GM19395 (cell line): ENCODE results near the gene THRB.
A peak's percentile ranks its signal among the peaks of the same experiment; 100 is the strongest.

ENCODE experiments used
- ATAC-seq: cut with Tn5 transposase; IDR thresholded peaks from one replicate; pipeline ENCODE4 v1.9.1; 2021; ENCODE audit warnings: mild to moderate bottlenecking, moderate library complexity; ENCODE audit not compliant: unreplicated experiment

The THRB gene

GRCh38 chr3:24494618-24495325 is at the start of gene THRB:
TSS of gene THRB (minus strand) at chr3:24494850.
- peak; percentile 47 for ATAC-seq

DNA sequence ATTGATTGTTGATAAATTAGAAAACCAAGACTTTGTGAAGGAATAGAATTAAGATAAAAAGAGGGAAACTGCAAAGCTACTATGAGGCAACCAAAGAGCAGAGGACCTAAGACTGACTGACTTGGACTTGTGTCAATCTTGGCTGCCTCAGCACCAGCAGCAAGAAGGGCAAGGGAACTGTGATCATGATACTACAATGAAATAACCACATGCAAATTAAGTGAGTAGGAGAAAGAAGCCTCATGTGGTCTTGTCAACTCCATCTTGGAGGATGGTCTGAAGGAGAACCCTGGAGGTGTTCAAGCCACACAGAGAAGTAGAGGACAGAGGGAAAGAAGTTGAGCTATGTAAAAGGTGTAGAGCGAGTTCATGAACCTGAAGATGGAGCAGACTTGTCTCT is 47.3 kb upstream of the THRB start:
- ATAC-seq = no peak

DNA sequence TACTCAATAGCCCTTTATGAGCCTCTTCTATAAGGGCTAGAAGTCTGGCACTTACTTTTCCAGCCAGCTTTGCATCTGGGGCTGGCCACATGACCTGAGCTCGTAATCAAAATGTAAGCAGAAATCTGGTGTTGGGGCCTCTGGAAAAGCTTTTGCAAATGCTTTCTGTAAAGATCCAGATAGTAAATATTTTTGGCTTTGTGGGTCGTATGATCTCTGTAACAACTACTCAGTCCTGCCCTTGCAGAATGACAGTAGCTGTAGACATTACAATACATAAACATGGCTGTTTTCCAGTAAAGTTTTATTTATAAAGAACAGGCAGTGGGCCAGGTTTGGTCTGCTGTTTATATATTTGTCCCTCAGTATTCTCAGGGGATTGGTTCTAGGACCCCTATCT is 46.2 kb upstream of the THRB start:
- ATAC-seq = no peak

DNA sequence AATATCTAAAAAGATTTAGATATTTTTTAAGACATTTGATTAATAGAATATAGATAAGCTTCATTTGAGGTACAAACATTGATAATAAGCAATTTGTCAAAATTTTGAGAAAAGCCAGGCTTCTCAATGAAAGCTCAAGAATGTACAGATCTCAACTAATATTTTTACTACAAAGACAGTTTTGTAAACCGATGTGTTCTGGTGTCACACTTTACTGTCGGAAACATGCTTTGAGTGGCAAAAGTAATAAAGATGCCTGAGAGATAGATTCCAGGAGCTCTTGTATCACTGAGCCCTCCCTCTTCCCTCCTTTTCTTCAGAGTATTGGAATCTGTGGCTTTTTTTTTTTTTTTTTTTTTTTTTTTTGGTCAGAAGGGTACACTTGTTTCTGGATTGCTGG is 45.0 kb upstream of the THRB start:
- ATAC-seq = no peak

DNA sequence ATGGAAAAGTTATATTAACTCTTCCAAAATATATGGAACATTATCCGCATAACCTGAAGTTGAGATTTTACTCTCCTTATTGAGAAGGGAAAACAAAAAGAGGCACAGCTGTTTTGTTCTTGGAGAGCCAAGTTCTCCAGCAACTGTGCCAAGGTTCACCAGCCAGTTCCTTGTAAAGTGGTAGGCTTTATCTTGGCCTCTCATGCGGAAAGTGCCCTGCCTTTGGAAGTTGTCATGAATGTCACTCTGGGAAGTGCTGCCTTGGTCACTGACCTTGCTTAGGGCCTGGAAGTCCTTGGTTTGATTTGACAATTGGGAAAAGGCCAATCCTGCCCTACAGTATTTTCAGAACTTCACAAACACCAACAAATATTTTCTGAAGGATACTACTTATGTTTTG is 44.2 kb upstream of the THRB start:
- no peak for ATAC-seq

DNA sequence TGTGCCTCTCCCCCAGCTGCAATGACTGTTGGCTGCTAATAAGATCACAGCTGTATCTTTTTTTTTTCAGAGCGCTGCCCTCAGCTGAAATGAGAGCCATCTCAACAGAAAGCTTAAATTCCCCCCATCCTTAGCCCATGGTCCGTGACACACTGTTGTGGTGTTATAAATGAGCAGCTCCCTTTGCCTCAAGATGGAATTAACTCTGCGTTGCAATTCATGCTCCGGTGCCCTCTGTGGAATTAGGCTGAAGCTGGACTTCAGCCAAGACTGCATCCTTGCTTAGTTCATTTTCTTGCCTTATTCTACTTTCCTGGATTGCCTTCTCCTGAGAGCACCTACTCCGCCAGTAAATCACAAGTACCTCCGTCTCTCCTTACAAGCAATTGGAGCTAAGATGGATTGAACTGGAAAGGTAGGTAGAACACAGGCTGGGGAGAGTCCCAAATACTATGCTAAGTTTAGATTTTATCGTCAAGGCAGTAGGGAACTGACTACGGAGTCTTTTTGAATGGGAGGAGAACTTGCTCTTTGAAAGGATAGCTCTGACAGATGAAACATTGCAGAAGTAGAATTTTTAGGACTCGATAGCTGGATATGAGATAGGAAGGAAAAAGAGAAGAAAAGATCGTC is 39.0 kb upstream of the THRB start:
- no peak for ATAC-seq

DNA sequence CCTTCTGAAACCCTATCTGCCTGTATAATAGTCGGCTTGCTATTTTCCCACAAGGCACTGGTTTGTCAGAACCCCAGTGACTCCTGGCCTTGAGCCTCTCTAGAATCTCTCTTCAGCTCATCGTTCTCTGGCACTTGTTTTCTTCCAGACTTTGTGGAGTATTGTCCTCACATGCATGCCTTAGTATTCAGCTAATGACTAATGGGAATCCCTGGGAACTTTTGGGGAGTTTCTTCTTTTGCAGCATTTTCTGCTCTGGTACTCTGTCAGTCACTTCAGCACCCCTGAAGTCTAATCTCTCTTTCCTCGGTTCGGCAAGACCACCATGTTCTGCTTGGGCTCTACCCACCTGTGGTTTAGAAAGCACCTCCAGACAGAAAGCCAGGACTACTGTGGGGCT is 35.8 kb upstream of the THRB start:
- ATAC-seq = no peak

- ATAC-seq = no peak
Observed at GRCh38 chr3:24529210-24529609, 34.6 kb upstream of the THRB start.

- no peak for ATAC-seq
Observed at GRCh38 chr3:24526640-24527212, 32.1 kb upstream of the THRB start.

DNA sequence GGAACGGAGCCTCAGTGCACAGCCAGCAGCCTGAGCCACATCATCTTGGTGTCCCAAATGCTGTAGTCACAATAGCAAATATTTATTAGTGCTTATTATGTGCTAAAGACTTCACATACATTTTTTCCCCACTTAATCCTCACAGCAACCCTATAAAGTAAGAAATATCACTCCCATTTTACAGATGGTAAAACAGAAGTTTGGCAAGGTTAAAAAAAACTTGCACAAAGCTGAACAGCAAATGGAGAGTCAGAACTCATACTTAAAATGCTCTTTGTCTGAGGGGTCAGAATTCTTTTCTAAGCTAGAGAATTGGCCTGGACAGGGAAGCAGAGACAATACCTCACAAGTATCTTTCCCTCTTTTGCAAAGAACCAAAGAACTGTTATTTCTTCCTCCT is 30.9 kb upstream of the THRB start:
- no peak for ATAC-seq

DNA sequence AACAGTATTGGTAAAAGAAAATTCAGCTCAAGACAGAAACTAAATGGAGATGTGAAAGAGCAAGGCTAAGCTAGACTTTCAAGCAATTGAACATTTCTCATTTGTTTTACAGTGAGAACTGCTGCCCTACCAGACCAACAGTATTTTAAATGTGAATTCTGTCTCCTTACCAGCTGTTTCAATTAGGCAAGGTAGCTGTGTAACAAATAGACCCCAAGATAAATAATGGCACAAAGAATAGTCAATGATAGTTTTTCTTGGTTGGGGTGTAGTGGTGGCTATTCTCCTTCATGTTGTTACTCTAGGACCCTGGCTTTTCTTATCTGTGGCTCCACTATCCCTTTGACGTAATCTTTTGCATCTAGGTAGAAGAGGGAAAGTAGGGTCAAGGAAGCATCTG is 30.4 kb upstream of the THRB start:
- ATAC-seq = no peak

- no peak for ATAC-seq
Observed at GRCh38 chr3:24523988-24524727, 29.5 kb upstream of the THRB start.

- no peak for ATAC-seq
Observed at GRCh38 chr3:24523215-24523614, 28.6 kb upstream of the THRB start.

GRCh38 chr3:24522146-24522579 is 27.5 kb upstream of the THRB start:
- ATAC-seq = no peak

DNA sequence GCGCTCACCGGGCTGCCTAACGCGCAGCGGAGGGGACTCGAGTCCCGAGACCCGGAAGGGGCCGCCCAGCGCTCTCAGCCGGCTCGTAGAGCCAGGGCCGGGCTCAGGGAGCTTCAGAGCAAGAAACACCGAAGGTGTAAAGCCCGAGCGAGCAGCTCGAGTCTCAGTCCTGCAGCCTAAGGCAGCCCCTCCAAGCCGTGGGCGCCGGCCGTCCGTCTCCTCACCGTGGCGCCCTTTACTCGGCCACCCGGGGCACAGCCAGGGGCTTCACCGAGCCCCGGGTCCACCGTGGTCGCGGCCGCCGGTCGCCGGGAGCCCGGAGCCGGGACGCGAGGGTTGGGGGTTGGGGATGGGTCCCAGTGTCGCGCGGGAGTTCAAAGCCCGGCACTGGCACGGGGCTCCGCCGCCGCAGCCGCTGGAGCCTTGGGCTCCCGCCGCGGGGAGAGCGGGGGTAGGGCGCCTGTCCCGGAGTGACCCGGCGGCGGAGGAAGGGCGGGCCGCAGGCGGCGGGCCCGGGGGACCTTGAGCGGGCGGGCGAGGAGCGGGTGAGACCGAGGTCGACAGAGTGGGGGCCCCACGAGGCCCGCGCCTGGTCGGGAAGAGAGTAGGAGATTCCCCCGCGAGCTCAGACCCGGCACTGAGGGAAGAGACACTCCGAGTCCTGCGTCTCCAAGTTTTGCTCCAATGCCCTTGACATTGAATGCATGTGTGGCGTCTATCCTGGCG is 26.9 kb upstream of the THRB start:
- ATAC-seq = no peak

GRCh38 chr3:24520976-24521419 is 26.3 kb upstream of the THRB start:
- ATAC-seq = no peak

DNA sequence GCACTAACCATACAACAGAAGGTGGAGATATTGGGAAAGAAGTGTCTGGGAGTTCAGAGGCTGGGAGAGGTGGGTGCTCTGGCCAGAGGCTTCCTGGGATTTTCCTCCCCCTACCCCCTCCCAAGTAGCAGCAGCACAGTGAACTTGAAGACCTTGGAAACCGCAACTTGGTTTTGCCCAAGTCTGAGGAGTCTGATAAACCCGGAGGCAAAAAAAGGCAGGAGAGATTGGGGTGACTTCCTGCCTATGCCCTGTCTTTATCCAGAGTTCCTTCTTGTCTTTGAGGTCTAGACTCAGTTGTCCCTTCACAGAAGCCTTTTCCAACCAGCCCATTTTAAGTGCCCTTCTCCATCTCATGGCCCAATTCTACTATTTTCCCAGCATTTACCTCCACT is 25.4 kb upstream of the THRB start:
- no peak for ATAC-seq

- ATAC-seq = no peak
Observed at GRCh38 chr3:24519368-24520100, 24.9 kb upstream of the THRB start.

DNA sequence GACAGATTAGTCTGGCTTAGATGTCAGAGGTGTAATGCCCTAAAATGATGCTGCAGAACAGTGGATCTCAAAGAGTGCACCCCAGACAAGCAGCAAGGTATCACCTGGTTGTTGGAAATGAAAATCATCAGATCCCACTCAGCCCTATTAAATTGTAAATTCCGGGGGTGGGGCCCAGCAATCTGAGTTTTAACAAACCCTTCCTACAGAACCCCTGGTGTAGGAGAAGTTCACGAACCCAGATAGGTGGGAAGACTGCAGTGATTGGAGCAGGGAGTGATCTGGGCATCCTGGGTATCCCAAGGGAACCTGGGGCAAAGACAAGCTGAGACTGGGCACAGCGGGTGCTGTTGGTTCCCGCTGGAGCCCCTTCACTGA is 24.3 kb upstream of the THRB start:
- no peak for ATAC-seq

DNA sequence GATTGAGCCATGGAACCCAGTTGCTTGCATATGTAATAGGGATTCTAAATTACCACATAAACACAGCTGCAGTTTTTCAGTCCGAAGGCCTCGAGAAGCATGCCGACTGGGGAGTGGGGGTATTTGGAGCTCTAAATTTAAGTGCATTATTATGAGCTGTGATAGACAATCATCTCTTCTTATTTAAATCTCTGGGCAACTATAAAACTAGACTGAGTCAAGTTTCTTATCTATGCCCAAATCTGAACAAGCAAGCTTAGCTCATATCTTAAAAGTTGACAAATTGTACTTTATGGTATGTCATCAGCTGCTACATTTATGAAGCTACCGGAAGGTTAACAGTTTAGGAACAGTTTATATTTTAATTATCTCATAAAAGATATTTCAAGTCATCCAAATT is 19.5 kb upstream of the THRB start:
- ATAC-seq = no peak
